AG09319 (cell line): ENCODE results near the gene PUM1.
"Not testable (repeated sequence)": the region's sequence is repeated elsewhere in the genome, so short reads cannot be mapped to it uniquely, and the experiment has no call there.

Experiments used
- DNase-seq: peaks from one replicate; pipeline ENCODE4 v3.0.0-alpha.2; 2010; ENCODE audit warnings: low read depth; ENCODE audit errors: extremely low read depth
- CTCF ChIP-seq: IDR thresholded peaks from 2 replicates; pipeline ENCODE4 v1.5.1; 2011; ENCODE audit warnings: low read depth, mild to moderate bottlenecking, inconsistent platforms, low read length, moderate library complexity

Gene PUM1

GRCh38 chr1:31102501-31102950, 37.0 kb upstream of the PUM1 start:
- TF ChIP-seq CTCF: no peak
- DNase-seq: peak; percentile 28

- peak; percentile 38 for DNase-seq
- no peak for TF ChIP-seq CTCF
These were observed 35.6 kb upstream of the PUM1 start for GRCh38 chr1:31101147-31101502.

- no peak for TF ChIP-seq CTCF
- DNase-seq: no peak
These were observed 33.9 kb upstream of the PUM1 start for GRCh38 chr1:31099293-31100032.

- DNase-seq: no peak
- TF ChIP-seq CTCF: no peak
These were observed 30.5 kb upstream of the PUM1 start for GRCh38 chr1:31095985-31096384.

- DNase-seq: peak; percentile 34
- no peak for TF ChIP-seq CTCF
These were observed 29.9 kb upstream of the PUM1 start for GRCh38 chr1:31095298-31095981.

GRCh38 chr1:31088081-31088480, 22.6 kb upstream of the PUM1 start:
- DNase-seq: not testable (repeated sequence)

- DNase-seq: no peak
- no peak for TF ChIP-seq CTCF
These were observed 19.5 kb upstream of the PUM1 start for GRCh38 chr1:31084782-31085569.
